Activated CD8-positive, alpha-beta memory T cell treated with anti-CD3 and anti-CD28 coated beads, Interleukin-2, amount 50 U/mL, for 24 hours (primary cell): ENCODE data around the gene MS4A3.
"Not testable (repeated sequence)": the region's sequence is repeated elsewhere in the genome, so short reads cannot be mapped to it uniquely, and the experiment has no call there.

Experiments
- DNase-seq: peaks from one replicate; pipeline ENCODE4 v3.0.0-alpha.2; 2020; ENCODE audit errors: extremely low read depth

The MS4A3 gene

GRCh38 chr11:60095477-60096120, 39.1 kb downstream of the MS4A3 start:
- no peak for DNase-seq

- DNase-seq, result no peak
These were observed 40.7 kb downstream of the MS4A3 start for GRCh38 chr11:60097189-60097588.

- no peak for DNase-seq
These were observed 42.0 kb downstream of the MS4A3 start for GRCh38 chr11:60098508-60098907.

GRCh38 chr11:60100516-60100915, 44.1 kb downstream of the MS4A3 start:
- no peak for DNase-seq

GRCh38 chr11:60101368-60101767, 44.9 kb downstream of the MS4A3 start:
- not testable (repeated sequence) for DNase-seq

- DNase-seq, result not testable (repeated sequence)
These were observed 48.1 kb downstream of the MS4A3 start for GRCh38 chr11:60104471-60105115.

- not testable (repeated sequence) for DNase-seq
These were observed 52.2 kb downstream of the MS4A3 start for GRCh38 chr11:60108631-60109030.

GRCh38 chr11:60111793-60112192, 55.3 kb downstream of the MS4A3 start:
- no peak for DNase-seq

GRCh38 chr11:60116996-60117790, 60.7 kb downstream of the MS4A3 start:
- DNase-seq, result no peak

- DNase-seq, result no peak
These were observed 61.9 kb downstream of the MS4A3 start for GRCh38 chr11:60118338-60118737.

GRCh38 chr11:60119710-60120109, 63.2 kb downstream of the MS4A3 start:
- DNase-seq, result no peak
